Lung (tissue), 12 donors: ENCODE data around the gene MNX1. TPM values are rescaled to one million over a fixed set of nuclear protein-coding genes. Genes with fewer than 3 reads are reported as not detected.

ENCODE experiments used
- ATAC-seq: fragments of 200-7000 bp; cut with Tn5 transposase; one replicate; pipeline ENCODE4 v1.9.1; 2020; ENCODE audit warnings: moderate number of reproducible peaks; ENCODE audit not compliant: insufficient read depth, low FRiP score
- DNase-seq, 3 donors: peaks; one replicate each; pipeline ENCODE4 v3.0.0-alpha.2; 2013 to 2017
- H3K27ac ChIP-seq, 2 donors: one replicate each; pipeline ENCODE4 v1.5.1; 2013; ENCODE audit warnings: mild to moderate bottlenecking in 2 of 2, moderate library complexity in 2 of 2, control low read depth in 1 of 2, inconsistent platforms in 1 of 2, low read depth in 1 of 2, low read length in 1 of 2
- H3K27me3 ChIP-seq, 3 donors: one replicate each; pipeline ENCODE4 v1.5.1; 2013; ENCODE audit warnings: low read length in 2 of 3; ENCODE audit not compliant: control insufficient read depth in 3 of 3, insufficient read depth in 3 of 3
- H3K36me3 ChIP-seq, 4 donors: one replicate each; pipeline ENCODE4 v1.5.1; 2013; ENCODE audit warnings: low read length in 4 of 4, mild to moderate bottlenecking in 1 of 4, moderate library complexity in 1 of 4; ENCODE audit not compliant: control insufficient read depth in 4 of 4, insufficient read depth in 4 of 4
- H3K4me1 ChIP-seq, 5 donors: one replicate each; pipeline ENCODE4 v1.5.1; 2013; ENCODE audit warnings: low read length in 5 of 5, mild to moderate bottlenecking in 2 of 5, moderate library complexity in 1 of 5; ENCODE audit not compliant: control insufficient read depth in 5 of 5, insufficient read depth in 5 of 5
- H3K4me3 ChIP-seq: one replicate; pipeline ENCODE4 v1.5.1; 2013; ENCODE audit warnings: mild to moderate bottlenecking, control low read depth, moderate library complexity
- H3K9ac ChIP-seq, 2 donors: one replicate each; pipeline ENCODE4 v1.5.1; 2013; ENCODE audit warnings: low read length in 2 of 2, control low read depth in 1 of 2; ENCODE audit not compliant: insufficient read depth in 1 of 2
- H3K9me3 ChIP-seq, 4 donors: one replicate each; pipeline ENCODE4 v1.5.1; 2013; ENCODE audit warnings: low read length in 3 of 4, mild to moderate bottlenecking in 1 of 4, moderate library complexity in 1 of 4; ENCODE audit not compliant: control insufficient read depth in 4 of 4, insufficient read depth in 3 of 4
- WGBS, 2 donors: extraction: QIAGEN DNeasy Blood & Tissue Kit; methylation state at CpG; one replicate each; pipeline ENCODE4 v1.1.7; 2013; 5-methylcytosine and 5-hydroxymethylcytosine counted together
- polyA plus RNA-seq, 2 donors: library from polyadenylated mRNA; stranded (reverse); fragments of 200-250 nt; gene quantifications; one replicate each; pipeline ENCODE4 v1.2.1, GENCODE V29; 2013
- total RNA-seq, 2 donors: library from RNA; depleted of rRNA in 1 of 2; stranded (reverse); fragments of >200 nt in 1 of 2; gene quantifications; one replicate each; pipeline ENCODE4 v1.2.1, GENCODE V29; 2014 to 2021
- TF ChIP-seq, protein P1 (sequence below): IDR thresholded peaks from 2 replicates; pipeline ENCODE4 v1.5.1; 2012; ENCODE audit warnings: mild to moderate bottlenecking; ENCODE audit errors: control extremely low read depth, extremely low read depth
- donor health status: control.
- donor health status: control.
- donor health status: Bipolar disorder and iron deficiency.
- donor health status: healthy.
- donor health status: DM: yes; HTN: yes; CAD: no.

The MNX1 gene
- total and polyA plus RNA-seq, 4 donors: 0.10 to 1.4 TPM; not detected in 2

DNA sequence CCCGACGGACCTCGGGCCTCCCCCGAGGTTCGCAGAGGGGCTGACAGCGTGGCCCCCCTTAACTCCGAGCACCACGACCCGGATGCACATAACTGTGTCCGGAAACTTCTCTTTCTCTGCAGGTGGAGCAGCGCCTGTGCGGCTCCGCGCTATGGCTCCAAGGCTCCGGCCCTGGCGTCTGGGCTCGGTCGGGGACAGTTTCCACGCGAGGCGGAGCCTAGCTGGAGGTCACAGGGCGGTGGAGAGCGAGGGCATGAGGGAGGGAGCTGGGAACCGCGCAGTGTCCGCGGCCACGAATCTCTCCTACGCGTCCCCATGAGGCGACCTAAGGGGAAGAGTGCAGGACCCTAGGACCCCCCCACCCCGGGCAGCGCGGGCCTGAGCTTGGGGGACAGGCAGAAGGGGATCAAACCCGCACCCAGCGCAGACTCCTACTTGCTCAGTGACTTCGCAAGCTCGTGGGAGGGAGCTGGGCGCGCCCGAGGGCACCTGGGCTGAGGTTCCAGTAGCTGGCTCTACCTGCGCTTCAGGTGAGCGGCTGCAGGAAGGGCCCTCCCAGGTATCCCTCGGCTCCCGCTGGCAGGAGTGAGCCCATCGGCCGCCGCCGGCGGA is 8.6 kb upstream of the MNX1 start:
- Histone ChIP-seq H3K27ac (no peak overlapping the region), H3K4me1 (peaks cover 0 to 11% (median 5%) of the 10 kb centered on the region in 5 donors), H3K36me3 (no peaks in the 10 kb centered on the region), H3K9me3 (peaks cover 0 to 8% (median 0%) of the 10 kb centered on the region in 4 donors), H3K4me3 (no peak overlapping the region), H3K27me3 (peaks cover 40 to 91% (median 86%) of the 10 kb centered on the region in 3 donors), H3K9ac (no peak overlapping the region)
- TF ChIP-seq, protein P1, sequence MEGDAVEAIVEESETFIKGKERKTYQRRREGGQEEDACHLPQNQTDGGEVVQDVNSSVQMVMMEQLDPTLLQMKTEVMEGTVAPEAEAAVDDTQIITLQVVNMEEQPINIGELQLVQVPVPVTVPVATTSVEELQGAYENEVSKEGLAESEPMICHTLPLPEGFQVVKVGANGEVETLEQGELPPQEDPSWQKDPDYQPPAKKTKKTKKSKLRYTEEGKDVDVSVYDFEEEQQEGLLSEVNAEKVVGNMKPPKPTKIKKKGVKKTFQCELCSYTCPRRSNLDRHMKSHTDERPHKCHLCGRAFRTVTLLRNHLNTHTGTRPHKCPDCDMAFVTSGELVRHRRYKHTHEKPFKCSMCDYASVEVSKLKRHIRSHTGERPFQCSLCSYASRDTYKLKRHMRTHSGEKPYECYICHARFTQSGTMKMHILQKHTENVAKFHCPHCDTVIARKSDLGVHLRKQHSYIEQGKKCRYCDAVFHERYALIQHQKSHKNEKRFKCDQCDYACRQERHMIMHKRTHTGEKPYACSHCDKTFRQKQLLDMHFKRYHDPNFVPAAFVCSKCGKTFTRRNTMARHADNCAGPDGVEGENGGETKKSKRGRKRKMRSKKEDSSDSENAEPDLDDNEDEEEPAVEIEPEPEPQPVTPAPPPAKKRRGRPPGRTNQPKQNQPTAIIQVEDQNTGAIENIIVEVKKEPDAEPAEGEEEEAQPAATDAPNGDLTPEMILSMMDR: no peak
- WGBS, 2 donors: 3 to 4% methylated on average over 50 of the region's 50 CpGs
- ATAC-seq: no peak
- DNase-seq: no peak

DNA sequence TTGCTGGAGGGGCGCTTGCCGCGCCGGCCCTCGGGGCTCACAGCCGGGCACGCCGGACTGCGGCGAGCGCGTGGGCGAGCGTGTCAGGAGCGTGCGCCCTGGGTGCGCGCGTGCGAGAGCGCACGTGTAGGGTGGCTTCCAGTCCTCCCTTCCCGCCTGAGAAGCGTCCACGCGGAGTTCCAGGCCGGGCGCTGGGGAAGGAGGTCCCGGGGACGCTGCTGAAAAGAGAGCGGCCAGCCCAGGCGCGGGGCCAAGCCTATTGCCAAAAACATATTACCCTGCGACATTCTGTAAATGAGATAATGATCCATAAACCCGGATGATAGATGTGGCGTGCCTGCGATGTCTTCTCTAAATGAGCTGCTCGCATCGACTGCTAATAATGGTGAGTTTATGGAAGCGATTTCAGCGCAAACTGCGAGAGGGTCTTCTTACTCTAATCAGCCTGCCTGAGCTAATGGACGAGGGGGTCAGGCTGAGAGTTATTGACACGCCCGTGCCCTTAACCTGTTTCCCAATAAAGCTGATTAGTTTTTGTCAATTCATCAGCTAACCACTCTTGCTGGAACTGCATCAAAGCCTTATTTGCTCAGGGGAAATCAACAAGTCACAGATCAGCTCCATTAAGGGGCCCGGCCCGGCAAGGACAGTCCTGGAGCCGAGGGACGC is 8.0 kb upstream of the MNX1 start:
- no peaks in the 10 kb centered on the region for H3K36me3 ChIP-seq

DNA sequence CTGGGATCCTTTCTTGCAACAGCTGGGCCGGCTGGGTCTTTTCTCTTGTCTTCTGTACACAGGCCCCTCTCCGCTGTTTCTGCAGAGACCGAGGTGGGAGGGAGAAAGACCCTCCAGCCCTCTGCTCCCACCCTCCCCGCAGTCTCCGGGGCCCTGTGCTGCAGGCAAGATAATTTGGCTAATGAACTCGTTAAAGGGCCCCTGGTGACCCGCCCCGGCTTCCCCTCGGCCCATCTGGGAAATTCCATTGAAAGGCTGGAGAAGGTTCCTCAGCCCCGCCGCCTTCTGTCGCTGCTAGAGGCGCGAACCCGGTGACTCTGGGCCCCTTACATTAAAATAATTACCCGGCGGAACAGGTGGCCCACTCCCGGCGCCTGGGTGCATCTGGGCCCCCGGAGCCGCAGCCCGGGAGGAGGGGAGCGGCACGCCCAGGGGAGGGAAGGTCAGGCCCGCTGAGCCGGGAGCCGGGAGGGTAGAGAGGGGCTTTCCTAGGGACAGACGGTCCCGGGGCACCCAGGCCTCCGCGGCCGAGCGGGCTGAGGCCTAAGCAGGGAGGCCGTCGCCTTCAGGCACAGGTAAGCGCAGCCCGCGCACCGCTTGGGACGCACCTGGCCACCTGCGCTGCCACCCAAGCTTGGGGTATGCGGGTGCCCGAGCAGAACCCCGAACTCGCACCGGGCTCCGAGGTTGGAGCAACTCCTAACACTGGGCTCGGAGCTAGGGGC is 7.3 kb upstream of the MNX1 start:
- no peak for DNase-seq
- Histone ChIP-seq H3K4me3 (no peak overlapping the region), H3K36me3 (no peaks in the 10 kb centered on the region), H3K27ac (no peak overlapping the region), H3K27me3 (peaks cover 40 to 91% (median 86%) of the 10 kb centered on the region in 3 donors), H3K4me1 (peaks cover 0 to 11% (median 5%) of the 10 kb centered on the region in 5 donors), H3K9me3 (peaks cover 0 to 5% (median 0%) of the 10 kb centered on the region in 4 donors), H3K9ac (no peak overlapping the region)
- WGBS, 2 donors: 3 to 6% methylated on average over 48 of the region's 48 CpGs
- ATAC-seq: no peak
- TF ChIP-seq, protein P1: no peak

More for the DNA sequence above, 8.0 kb upstream of the MNX1 start:
- no peak overlapping the region for H3K27ac ChIP-seq
- 5% methylated on average over 47 to 49 of the region's 49 CpGs for WGBS, 2 donors
- H3K4me1 ChIP-seq: peaks cover 0 to 11% (median 5%) of the 10 kb centered on the region in 5 donors
- H3K9ac ChIP-seq: no peak overlapping the region
- ATAC-seq (no peak), DNase-seq (no peak)
- peaks cover 0 to 8% (median 0%) of the 10 kb centered on the region in 4 donors for H3K9me3 ChIP-seq
- H3K4me3 ChIP-seq: no peak overlapping the region
- H3K27me3 ChIP-seq: peaks cover 40 to 91% (median 86%) of the 10 kb centered on the region in 3 donors
- TF ChIP-seq, protein P1: no peak
